ENCODE data around the gene APOA4. TPM values are rescaled to one million over a fixed set of nuclear protein-coding genes. Genes with fewer than 3 reads are reported as not detected.
A peak's percentile ranks its signal among the peaks of the same experiment; 100 is the strongest.

The APOA4 gene
- total and polyA plus RNA-seq, 2 experiments from 2014 or later = 0.86 to 2.1 TPM

DNA sequence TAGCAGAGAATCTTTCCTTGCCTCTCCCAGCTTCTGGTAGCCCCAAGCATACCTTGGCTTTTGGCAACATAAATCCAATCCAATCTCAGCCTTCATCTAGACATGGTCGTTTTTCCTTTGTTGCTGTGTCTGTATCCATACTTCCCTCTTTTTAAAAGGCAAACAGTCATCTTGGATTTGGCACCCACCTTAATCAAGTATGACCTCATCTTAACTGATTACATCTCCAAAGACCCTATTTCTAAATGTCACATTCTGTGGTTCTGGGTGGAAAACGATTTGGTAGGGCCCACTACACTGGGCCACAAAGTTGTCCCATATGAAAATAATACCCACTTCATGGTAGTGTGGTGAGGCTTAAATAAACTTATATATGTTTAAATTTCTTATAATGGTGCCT is 51.2 kb downstream of the APOA4 start:
- Histone ChIP-seq H3K27me3 (no peaks in the 10 kb centered on the region), H3K4me3 (peak overlapping the region; percentile 70), H3K9me3 (ENCODE audit: low read depth) (no peaks in the 10 kb centered on the region), H3K4me1 (ENCODE audit: low read depth) (peaks cover 19% of the 10 kb centered on the region), H3K27ac (peak overlapping the region; percentile 94), H3K36me3 (peaks cover 17% of the 10 kb centered on the region)
- TF ChIP-seq, protein P1, sequence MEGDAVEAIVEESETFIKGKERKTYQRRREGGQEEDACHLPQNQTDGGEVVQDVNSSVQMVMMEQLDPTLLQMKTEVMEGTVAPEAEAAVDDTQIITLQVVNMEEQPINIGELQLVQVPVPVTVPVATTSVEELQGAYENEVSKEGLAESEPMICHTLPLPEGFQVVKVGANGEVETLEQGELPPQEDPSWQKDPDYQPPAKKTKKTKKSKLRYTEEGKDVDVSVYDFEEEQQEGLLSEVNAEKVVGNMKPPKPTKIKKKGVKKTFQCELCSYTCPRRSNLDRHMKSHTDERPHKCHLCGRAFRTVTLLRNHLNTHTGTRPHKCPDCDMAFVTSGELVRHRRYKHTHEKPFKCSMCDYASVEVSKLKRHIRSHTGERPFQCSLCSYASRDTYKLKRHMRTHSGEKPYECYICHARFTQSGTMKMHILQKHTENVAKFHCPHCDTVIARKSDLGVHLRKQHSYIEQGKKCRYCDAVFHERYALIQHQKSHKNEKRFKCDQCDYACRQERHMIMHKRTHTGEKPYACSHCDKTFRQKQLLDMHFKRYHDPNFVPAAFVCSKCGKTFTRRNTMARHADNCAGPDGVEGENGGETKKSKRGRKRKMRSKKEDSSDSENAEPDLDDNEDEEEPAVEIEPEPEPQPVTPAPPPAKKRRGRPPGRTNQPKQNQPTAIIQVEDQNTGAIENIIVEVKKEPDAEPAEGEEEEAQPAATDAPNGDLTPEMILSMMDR (IDR thresholded peaks at IDR 0.05; ENCODE audit: low read depth, low read length) = no peak
- DNase-seq (ENCODE audit: low read depth in 1 of 2, low spot score in 1 of 2) = no peak

Other genes with a start within 250 kb of the APOA4 start
- 19.5 and 19.8 TPM in 2 replicates for gene BUD13, start 50.3 kb downstream of the APOA4 start, total RNA-seq
- gene BUD13, start 50.3 kb downstream of the APOA4 start, polyA plus RNA-seq = 13.9 and 15.3 TPM in 2 replicates
- 18.4 and 21.4 TPM in 2 replicates for gene ZPR1, start 35.3 kb downstream of the APOA4 start, total RNA-seq
- gene ZPR1, start 35.3 kb downstream of the APOA4 start, polyA plus RNA-seq = 43.9 and 48.4 TPM in 2 replicates
- gene APOA5, start 31.4 kb downstream of the APOA4 start, total RNA-seq = not detected in 2 replicates
- gene APOA5, start 31.4 kb downstream of the APOA4 start, polyA plus RNA-seq = not detected in 2 replicates
- gene APOC3, start 6.6 kb upstream of the APOA4 start, total RNA-seq = 2.3 TPM in 1 of 2 replicates, not detected in the other
- gene APOC3, start 6.6 kb upstream of the APOA4 start, polyA plus RNA-seq = 0.96 and 2.6 TPM in 2 replicates
- gene APOA1, start 14.3 kb upstream of the APOA4 start, total RNA-seq = 56.3 and 85.9 TPM in 2 replicates
- gene APOA1, start 14.3 kb upstream of the APOA4 start, polyA plus RNA-seq = 59.0 and 117 TPM in 2 replicates